Measurements from ENCODE around the gene KLF11.

Gene KLF11

DNA sequence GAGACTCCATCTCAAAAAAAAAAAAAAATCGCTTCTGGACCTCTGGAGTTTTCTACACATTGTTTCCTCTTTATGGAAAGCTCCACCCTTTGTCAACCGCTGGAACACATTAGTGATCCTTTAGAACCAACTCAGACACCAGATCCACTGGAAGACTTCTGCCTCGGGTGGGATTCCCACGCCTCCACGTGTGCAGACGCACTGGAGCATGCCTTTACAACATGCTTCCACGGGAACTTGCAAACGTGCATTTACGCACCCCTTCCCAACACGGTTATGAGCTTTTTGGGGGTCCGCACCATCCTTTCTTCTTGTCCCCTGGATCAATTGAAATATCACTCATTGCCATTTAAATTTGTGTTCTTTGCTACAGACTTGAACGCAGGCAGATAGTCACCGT is 31.8 kb downstream of the KLF11 start:
- Histone ChIP-seq H3K9ac (ENCODE audit: low read length) (no peak overlapping the region), H3K9me2 (replicated peaks; ENCODE audit: insufficient read depth, low read length) (no peaks in the 10 kb centered on the region), H3K27me3 (replicated peaks; ENCODE audit: insufficient read depth, low read length) (peaks cover 52% of the 10 kb centered on the region), H2AFZ (ENCODE audit: low read length) (no peak overlapping the region), H3K4me1 (ENCODE audit: low read length) (no peaks in the 10 kb centered on the region), H3K79me2 (ENCODE audit: low read length) (no peaks in the 10 kb centered on the region), H3K27ac (ENCODE audit: low read length) (no peak overlapping the region), H3K36me3 (replicated peaks; ENCODE audit: insufficient read depth, low read length) (no peaks in the 10 kb centered on the region), H3K4me3 (ENCODE audit: low read length) (no peak overlapping the region), H4K20me1 (ENCODE audit: insufficient read depth, low read length) (no peaks in the 10 kb centered on the region; the same call in 1 of the 2 replicates), H3K4me2 (ENCODE audit: low read depth, low read length) (no peak overlapping the region), H3K9me3 (replicated peaks; ENCODE audit: insufficient read depth, low read length) (no peaks in the 10 kb centered on the region), H3F3A (ENCODE audit: insufficient read depth, low read length) (no peaks in the 10 kb centered on the region)
- DNase-seq, result no peak
- TF ChIP-seq EZH2 (optimal IDR thresholded peaks at IDR 0.05; ENCODE audit: low read depth, low read length) (no peak), EZH2phosphoT487 (IDR thresholded peaks at IDR 0.05; ENCODE audit: low read length) (no peak)
- TF ChIP-seq, protein P1, sequence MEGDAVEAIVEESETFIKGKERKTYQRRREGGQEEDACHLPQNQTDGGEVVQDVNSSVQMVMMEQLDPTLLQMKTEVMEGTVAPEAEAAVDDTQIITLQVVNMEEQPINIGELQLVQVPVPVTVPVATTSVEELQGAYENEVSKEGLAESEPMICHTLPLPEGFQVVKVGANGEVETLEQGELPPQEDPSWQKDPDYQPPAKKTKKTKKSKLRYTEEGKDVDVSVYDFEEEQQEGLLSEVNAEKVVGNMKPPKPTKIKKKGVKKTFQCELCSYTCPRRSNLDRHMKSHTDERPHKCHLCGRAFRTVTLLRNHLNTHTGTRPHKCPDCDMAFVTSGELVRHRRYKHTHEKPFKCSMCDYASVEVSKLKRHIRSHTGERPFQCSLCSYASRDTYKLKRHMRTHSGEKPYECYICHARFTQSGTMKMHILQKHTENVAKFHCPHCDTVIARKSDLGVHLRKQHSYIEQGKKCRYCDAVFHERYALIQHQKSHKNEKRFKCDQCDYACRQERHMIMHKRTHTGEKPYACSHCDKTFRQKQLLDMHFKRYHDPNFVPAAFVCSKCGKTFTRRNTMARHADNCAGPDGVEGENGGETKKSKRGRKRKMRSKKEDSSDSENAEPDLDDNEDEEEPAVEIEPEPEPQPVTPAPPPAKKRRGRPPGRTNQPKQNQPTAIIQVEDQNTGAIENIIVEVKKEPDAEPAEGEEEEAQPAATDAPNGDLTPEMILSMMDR (IDR thresholded peaks at IDR 0.05; ENCODE audit: low read length), result no peak

DNA sequence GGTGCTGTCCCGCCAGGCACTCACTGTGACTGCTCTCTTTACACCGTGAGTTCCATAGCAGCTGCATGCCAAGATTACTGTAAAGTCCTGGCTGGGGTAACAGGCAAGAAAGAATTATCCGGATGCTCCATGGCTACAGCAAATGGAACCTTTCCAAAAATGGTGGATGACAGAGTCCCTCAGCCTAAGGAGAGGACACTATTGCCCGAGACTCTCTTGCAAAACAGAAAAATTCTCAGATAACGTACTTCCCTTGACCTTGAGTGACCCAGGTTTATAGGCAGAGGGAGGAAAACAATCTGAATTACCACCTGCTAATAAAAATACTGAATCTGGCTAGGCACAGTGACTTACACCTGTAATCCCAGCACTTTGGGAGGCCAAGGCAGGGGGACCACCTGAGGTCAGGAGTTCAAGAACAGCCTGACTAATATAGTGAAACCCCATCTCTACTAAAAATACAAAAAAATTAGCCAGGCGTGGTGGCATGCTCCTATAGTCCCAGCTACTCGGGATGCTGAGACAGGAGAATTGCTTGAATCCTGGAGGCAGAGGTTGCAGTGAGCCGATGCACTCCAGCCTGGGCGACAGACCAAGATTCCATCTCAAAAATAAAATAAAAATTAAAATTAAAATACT is 32.3 kb downstream of the KLF11 start:
- no peak overlapping the region for H3K4me2 ChIP-seq (ENCODE audit: low read depth, low read length)
- DNase-seq, result no peak
- H2AFZ ChIP-seq (ENCODE audit: low read length), result no peak overlapping the region
- no peak overlapping the region for H3K27ac ChIP-seq (ENCODE audit: low read length)
- no peaks in the 10 kb centered on the region for H3K36me3 ChIP-seq (replicated peaks; ENCODE audit: insufficient read depth, low read length)
- H3K79me2 ChIP-seq (ENCODE audit: low read length), result no peaks in the 10 kb centered on the region
- no peaks in the 10 kb centered on the region for H3K9me3 ChIP-seq (replicated peaks; ENCODE audit: insufficient read depth, low read length)
- H3K9ac ChIP-seq (ENCODE audit: low read length), result no peak overlapping the region
- TF ChIP-seq EZH2phosphoT487 (IDR thresholded peaks at IDR 0.05; ENCODE audit: low read length) (no peak), EZH2 (optimal IDR thresholded peaks at IDR 0.05; ENCODE audit: low read depth, low read length) (no peak)
- TF ChIP-seq, protein P1 (IDR thresholded peaks at IDR 0.05; ENCODE audit: low read length), result no peak
- H4K20me1 ChIP-seq (ENCODE audit: insufficient read depth, low read length), result no peaks in the 10 kb centered on the region; the same call in 1 of the 2 replicates
- H3K27me3 ChIP-seq (replicated peaks; ENCODE audit: insufficient read depth, low read length), result peaks cover 55% of the 10 kb centered on the region
- H3K9me2 ChIP-seq (replicated peaks; ENCODE audit: insufficient read depth, low read length), result no peaks in the 10 kb centered on the region
- no peaks in the 10 kb centered on the region for H3F3A ChIP-seq (ENCODE audit: insufficient read depth, low read length)
- H3K4me1 ChIP-seq (ENCODE audit: low read length), result no peaks in the 10 kb centered on the region
- no peak overlapping the region for H3K4me3 ChIP-seq (ENCODE audit: low read length)

DNA sequence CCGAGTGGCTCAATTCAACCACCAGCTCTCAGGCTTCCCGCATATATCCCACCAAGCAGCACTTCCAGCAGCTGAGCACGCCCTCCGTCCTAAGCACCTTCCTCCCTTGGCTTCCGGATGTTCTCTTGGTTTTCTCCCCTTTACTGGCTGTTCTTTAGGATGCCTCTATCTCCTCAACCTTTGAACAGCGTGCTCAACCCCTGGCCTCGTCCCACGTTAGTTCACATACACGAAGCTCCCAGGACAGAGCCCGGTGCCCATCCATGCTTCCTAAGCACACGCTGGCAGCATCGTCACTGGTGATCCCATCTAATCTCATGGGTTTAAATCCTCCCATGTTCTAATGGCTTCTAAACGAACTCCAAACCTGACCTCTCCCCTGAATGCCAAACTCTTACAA is 33.2 kb downstream of the KLF11 start:
- Histone ChIP-seq H3K27ac (ENCODE audit: low read length) (no peak overlapping the region), H3K36me3 (replicated peaks; ENCODE audit: insufficient read depth, low read length) (no peaks in the 10 kb centered on the region), H3K27me3 (replicated peaks; ENCODE audit: insufficient read depth, low read length) (peaks cover 62% of the 10 kb centered on the region), H3K4me3 (ENCODE audit: low read length) (no peak overlapping the region), H3K9ac (ENCODE audit: low read length) (no peak overlapping the region), H4K20me1 (ENCODE audit: insufficient read depth, low read length) (no peaks in the 10 kb centered on the region; the same call in 1 of the 2 replicates), H3K4me1 (ENCODE audit: low read length) (no peaks in the 10 kb centered on the region), H3K79me2 (ENCODE audit: low read length) (no peaks in the 10 kb centered on the region), H3K9me3 (replicated peaks; ENCODE audit: insufficient read depth, low read length) (no peaks in the 10 kb centered on the region), H3F3A (ENCODE audit: insufficient read depth, low read length) (no peaks in the 10 kb centered on the region), H2AFZ (ENCODE audit: low read length) (no peak overlapping the region), H3K4me2 (ENCODE audit: low read depth, low read length) (no peak overlapping the region), H3K9me2 (replicated peaks; ENCODE audit: insufficient read depth, low read length) (no peaks in the 10 kb centered on the region)
- no peak for DNase-seq
- TF ChIP-seq EZH2 (optimal IDR thresholded peaks at IDR 0.05; ENCODE audit: low read depth, low read length) (no peak), EZH2phosphoT487 (IDR thresholded peaks at IDR 0.05; ENCODE audit: low read length) (no peak)
- TF ChIP-seq, protein P1 (IDR thresholded peaks at IDR 0.05; ENCODE audit: low read length), result no peak

All from MM.1S (cell line).